Measurements from ENCODE around the gene TRIM63.

DNA sequence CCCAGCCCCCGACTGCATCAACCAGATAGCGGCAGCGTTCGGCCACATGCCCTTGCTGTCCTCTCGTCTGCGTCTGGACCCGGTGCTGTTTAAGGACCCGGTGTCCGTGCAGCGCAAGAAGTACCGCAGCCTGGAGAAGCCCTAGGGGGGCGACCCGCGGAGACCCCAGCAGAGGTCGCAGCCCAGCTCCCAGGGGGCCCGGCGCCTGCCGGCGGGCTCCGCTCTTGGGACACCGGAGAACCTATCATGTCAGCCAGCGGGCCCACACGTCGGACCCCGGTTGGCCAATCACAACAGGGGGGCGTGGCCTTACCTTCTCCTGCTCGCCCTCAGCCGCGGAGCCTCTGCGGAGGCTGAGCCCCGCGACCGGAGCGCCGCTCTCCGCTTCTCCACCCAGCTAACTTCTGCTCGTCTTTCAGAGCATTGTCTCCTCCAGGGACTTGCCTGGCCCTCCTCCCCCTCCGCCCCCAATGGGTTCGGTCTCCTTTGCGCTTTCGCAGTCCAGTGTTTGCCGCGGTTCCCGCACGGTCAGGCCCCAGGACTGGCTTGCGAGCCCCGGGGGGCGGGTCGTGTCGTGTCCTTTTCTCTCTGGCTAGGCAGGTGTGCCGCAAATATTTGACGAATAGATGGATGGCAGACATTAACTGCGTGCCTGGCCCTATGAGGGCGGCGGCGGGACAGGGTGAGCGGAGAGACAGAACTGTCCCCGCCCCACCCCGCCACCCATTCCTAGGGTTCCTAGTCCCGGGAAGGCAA is 32.0 kb downstream of the TRIM63 start:
- TF ChIP-seq, protein P1, sequence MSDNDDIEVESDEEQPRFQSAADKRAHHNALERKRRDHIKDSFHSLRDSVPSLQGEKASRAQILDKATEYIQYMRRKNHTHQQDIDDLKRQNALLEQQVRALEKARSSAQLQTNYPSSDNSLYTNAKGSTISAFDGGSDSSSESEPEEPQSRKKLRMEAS (IDR thresholded peaks at IDR 0.05; ENCODE audit: low read depth) = peak; percentile 52; the same call in 1 of the 2 replicates
- TF ChIP-seq, protein P2, sequence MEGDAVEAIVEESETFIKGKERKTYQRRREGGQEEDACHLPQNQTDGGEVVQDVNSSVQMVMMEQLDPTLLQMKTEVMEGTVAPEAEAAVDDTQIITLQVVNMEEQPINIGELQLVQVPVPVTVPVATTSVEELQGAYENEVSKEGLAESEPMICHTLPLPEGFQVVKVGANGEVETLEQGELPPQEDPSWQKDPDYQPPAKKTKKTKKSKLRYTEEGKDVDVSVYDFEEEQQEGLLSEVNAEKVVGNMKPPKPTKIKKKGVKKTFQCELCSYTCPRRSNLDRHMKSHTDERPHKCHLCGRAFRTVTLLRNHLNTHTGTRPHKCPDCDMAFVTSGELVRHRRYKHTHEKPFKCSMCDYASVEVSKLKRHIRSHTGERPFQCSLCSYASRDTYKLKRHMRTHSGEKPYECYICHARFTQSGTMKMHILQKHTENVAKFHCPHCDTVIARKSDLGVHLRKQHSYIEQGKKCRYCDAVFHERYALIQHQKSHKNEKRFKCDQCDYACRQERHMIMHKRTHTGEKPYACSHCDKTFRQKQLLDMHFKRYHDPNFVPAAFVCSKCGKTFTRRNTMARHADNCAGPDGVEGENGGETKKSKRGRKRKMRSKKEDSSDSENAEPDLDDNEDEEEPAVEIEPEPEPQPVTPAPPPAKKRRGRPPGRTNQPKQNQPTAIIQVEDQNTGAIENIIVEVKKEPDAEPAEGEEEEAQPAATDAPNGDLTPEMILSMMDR (IDR thresholded peaks at IDR 0.05) = peak; percentile 37; the same call in 1 of the 2 replicates
- TF ChIP-seq, protein P3, sequence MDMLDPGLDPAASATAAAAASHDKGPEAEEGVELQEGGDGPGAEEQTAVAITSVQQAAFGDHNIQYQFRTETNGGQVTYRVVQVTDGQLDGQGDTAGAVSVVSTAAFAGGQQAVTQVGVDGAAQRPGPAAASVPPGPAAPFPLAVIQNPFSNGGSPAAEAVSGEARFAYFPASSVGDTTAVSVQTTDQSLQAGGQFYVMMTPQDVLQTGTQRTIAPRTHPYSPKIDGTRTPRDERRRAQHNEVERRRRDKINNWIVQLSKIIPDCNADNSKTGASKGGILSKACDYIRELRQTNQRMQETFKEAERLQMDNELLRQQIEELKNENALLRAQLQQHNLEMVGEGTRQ (IDR thresholded peaks at IDR 0.05; ENCODE audit: borderline replicate concordance, low read depth, low read length) = no peak
- TF ChIP-seq YY1 (IDR thresholded peaks at IDR 0.05; ENCODE audit: low read depth) = no peak
- TF ChIP-seq RAD21 (IDR thresholded peaks at IDR 0.05; ENCODE audit: low read length) = no peak
- no peak for TF ChIP-seq TEAD4 (IDR thresholded peaks at IDR 0.05; ENCODE audit: borderline replicate concordance, insufficient read depth)
- 0 out of 2 replicates have a peak, but pooled peaks have one; percentile 6 for TF ChIP-seq SIN3A (IDR thresholded peaks at IDR 0.05; ENCODE audit: borderline replicate concordance, low read depth, low read length)
- TF ChIP-seq, protein P4, sequence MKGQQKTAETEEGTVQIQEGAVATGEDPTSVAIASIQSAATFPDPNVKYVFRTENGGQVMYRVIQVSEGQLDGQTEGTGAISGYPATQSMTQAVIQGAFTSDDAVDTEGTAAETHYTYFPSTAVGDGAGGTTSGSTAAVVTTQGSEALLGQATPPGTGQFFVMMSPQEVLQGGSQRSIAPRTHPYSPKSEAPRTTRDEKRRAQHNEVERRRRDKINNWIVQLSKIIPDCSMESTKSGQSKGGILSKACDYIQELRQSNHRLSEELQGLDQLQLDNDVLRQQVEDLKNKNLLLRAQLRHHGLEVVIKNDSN (IDR thresholded peaks at IDR 0.05; ENCODE audit: borderline replicate concordance, low read depth) = 0 out of 2 replicates have a peak, but pooled peaks have one; percentile 4
- peak; percentile 42; the same call in 1 of the 2 replicates for TF ChIP-seq POLR2AphosphoS5 (IDR thresholded peaks at IDR 0.05; ENCODE audit: low read depth, low read length)
- TF ChIP-seq MXI1 (IDR thresholded peaks at IDR 0.05; ENCODE audit: low read depth, low read length) = 0 out of 2 replicates have a peak, but pooled peaks have one; percentile 21
- TF ChIP-seq, protein P5, sequence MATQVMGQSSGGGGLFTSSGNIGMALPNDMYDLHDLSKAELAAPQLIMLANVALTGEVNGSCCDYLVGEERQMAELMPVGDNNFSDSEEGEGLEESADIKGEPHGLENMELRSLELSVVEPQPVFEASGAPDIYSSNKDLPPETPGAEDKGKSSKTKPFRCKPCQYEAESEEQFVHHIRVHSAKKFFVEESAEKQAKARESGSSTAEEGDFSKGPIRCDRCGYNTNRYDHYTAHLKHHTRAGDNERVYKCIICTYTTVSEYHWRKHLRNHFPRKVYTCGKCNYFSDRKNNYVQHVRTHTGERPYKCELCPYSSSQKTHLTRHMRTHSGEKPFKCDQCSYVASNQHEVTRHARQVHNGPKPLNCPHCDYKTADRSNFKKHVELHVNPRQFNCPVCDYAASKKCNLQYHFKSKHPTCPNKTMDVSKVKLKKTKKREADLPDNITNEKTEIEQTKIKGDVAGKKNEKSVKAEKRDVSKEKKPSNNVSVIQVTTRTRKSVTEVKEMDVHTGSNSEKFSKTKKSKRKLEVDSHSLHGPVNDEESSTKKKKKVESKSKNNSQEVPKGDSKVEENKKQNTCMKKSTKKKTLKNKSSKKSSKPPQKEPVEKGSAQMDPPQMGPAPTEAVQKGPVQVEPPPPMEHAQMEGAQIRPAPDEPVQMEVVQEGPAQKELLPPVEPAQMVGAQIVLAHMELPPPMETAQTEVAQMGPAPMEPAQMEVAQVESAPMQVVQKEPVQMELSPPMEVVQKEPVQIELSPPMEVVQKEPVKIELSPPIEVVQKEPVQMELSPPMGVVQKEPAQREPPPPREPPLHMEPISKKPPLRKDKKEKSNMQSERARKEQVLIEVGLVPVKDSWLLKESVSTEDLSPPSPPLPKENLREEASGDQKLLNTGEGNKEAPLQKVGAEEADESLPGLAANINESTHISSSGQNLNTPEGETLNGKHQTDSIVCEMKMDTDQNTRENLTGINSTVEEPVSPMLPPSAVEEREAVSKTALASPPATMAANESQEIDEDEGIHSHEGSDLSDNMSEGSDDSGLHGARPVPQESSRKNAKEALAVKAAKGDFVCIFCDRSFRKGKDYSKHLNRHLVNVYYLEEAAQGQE (IDR thresholded peaks at IDR 0.05; ENCODE audit: low read depth, low read length) = no peak
- TF ChIP-seq RCOR1 (IDR thresholded peaks at IDR 0.05; ENCODE audit: low read length) = no peak
- no peak for TF ChIP-seq FOXM1 (IDR thresholded peaks at IDR 0.05; ENCODE audit: low read depth)

Data from SK-N-SH (cell line).